Measurements from ENCODE around the gene HHIPL1.

HHIPL1 gene

DNA sequence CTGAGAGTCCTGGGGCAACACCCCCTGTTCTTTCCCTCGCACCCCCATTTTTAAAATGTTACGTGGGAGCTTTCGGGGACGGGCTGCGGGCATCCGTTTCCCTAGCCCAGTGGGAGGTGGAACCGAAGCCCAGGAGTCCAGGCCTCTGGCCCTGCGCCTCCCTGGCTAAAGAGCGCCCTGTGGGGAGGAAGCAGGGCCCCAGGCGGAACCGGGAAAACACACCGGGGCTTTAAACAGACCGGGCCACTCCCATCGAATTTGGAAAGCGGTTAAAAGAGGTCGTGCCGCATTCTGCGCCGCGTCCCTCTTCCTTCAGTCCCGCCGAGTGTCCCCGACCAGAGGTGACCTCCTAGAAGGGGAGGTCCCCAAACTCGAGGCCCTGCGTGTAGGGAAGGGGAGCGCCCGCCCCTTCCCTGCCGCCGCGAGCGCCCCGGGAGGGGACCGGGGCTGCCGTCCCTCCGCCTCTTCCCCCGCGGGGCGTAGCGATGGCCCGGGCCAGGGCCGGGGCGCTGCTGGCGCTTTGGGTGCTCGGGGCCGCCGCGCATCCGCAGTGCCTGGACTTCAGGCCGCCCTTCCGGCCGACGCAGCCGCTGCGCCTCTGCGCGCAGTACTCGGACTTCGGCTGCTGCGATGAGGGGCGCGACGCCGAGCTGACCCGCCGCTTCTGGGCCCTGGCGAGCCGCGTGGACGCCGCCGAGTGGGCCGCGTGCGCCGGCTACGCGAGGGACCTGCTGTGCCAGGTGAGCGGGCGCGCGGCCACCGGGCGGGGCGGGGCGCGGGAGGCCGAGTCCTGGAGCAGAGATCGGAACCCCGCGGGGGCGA, at the start of gene HHIPL1:
TSS of gene HHIPL1 (plus strand) at position 407 of the 822 bp plus-strand sequence. CDS start at position 486, 79 bp downstream.
- DNase-seq = no peak

GRCh38 chr14:99595524-99595923, 49.4 kb upstream of the HHIPL1 start:
- DNase-seq = no peak

GRCh38 chr14:99596071-99596627, 48.8 kb upstream of the HHIPL1 start:
- no peak for DNase-seq

DNA sequence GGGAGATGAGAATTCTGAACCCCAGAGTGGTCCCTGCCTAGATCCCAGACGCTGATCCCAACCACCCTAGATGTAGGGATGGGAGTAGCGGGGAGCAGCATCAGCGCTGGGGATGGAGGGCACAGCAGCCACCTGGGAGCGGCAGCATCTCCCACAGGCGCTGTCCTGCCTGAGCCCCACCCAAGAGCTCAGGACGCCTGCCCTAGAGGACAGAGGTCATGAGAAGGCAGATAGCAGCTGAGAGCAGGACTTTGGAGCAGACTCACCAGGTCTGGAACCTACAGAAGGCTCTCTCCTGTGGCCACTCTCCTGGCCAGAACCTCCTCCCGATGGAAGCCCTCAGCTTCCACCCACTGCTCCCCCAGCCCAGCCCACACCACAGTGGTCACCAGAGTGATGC, 48.2 kb upstream of the HHIPL1 start:
- DNase-seq = no peak

DNA sequence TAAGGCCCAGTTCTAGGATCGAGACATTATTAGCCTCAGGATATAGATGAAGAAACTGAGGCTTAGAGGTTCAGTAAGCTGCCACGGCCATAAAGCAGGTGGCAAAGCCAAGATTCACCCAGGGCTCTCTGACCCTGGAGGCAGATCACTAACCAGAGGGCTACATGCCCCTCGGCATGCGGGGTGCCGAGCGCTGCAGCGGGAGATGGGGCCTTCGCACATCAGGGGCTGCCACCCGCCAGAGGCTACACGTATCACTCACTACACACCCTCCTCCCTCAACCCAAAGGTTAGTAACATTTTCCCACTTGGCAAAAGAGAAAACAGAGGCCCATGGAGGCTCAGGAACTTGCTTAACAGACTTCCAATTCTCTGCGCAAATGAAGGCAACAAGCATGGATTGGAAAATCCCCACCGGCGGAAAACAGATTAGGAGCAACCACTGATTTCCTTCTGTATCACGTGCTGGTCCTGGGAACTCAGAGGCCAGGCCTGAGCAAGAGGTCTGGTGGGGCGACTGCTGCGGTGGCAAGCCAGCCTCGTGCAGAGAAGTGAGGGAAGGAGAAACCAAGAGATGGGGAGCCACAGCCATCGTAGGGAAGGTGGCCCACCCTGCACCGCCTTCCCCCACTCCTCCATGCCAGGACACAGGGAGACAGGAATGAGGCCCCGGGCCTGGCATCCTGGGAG, 46.9 kb upstream of the HHIPL1 start:
- no peak for DNase-seq

DNA sequence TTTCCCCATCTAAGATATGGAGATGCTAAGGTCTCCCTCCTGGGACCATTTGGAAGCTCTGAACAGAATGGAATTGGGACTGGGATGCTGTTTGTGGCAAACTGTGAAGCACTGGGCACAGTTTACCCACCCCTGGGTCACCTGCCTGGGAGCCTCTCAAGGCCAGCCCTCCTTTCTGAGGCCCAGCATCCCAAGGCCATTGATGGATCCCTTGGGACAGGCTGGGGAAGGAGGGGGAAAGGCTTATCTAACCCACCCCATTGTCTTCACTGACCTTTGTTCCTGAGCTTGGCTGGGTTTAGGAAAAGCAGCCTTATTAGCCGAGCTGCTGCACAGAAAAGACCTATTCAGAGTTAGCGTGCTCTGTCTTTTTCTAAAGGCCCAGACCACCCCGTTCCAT, 46.2 kb upstream of the HHIPL1 start:
- peak in 1 of 14 donors; percentile 31 for DNase-seq

DNA sequence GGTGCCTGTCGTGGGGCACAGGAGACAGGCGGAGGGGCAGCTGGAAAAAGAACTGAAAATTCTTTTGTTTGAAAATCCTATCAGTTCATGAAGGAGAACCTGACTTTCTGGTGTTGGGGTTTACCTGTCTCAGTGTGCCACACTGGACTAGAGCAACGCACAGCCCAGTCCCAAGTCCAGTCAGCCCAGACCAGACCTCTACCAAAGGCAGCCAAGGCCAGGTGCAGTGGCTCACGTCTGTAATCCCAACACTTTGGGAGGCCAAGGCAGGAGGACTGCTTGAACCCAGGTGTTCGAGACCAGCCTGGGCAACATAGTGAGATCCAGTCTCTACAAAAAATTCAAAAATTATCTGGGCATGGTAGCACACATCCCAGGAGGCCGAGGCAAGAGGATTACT, 45.5 kb upstream of the HHIPL1 start:
- no peak for DNase-seq

- DNase-seq = no peak
Measured at GRCh38 chr14:99600232-99600888, 44.6 kb upstream of the HHIPL1 start.

DNA sequence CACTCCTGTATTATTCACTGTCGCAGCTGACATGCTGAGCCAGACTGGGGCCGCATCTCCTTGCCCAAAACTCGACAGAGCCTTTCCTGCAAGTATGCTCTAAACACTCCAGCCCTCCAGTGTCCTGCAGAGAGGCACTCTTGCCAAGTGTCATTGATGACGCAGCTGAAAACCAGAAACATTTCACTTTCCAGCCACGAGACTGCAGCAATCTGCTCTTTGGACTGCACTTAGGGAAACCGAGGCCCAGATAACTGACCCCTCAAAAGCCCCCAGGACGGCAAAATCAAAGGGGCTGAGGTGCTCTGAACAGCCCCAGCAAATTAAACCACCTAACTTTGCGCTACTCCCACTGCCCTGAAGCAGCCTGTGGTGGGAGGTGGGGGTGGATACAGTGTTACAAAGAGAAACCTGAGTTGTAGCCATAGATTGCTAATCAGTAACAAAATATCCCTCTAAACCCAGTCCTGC, 43.5 kb upstream of the HHIPL1 start:
- DNase-seq = peak in 9 of 14 donors; percentile 17 to 71 (median 25)

DNA sequence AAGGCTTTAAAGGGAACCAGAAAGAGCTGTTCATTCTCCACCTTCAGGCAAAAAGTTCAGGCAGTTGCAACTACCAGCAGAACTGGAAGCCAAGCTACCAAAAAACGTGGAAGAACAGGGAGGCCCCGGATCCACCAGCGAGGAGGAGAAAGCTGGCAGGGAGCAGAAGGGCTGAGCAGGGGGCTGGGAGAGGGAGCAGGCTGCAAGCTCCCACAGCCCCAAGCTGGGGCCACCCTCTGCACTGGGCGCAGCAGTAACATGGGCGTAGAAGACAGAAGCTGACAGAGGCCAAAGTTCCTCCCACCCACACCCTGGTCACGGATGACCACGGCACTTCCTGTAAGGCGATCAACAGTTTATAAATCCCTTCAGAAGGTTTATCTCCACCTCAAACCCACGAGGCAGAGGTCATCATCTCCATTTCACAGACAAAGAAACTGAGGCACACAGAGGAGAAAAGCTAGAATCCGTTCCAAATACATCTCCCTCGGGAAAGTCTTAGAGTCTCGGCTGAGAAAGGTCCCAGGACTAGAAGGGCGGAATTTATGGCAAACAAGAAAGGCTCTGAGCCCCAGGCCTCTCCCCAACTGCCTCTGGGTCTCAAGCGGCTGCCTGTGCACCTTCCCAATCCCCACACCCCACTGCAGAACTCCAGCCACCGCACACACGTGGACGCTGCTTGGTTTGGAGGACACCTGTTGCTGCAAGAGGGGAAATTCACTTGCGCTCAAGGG, 42.7 kb upstream of the HHIPL1 start:
- DNase-seq = peak in 1 of 14 donors; percentile 42

DNA sequence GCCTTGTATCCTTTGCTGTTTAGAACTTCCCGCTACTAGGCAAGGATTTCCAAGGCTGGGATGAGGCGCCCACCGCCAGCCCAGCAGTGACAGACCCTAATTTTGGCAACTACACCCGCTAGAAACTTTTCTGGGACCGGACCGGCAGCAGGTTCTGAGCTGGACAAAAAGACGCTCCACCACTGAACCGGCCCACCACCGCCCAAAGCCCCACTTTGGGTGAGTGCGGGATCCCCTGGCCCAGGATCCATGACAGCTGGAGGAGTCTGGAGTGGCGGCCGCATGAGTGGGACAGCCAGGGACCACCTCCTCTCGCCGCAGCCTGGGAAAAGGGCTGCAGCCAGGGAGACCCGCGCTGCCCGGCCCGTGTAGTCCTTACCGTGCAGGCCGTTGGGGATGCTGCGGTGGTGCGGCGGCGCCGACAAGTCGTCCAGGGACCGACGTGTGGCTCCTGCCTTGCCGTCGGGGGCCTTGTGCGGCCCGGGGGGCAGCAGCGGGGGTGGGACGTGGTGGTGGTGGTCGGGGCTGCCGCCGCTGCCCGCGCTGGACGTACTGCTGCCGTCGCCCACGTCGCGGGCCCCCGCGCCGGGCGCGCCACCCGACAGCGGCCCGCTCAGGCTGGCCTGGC, 42.0 kb upstream of the HHIPL1 start:
- peak in 1 of 14 donors; percentile 21 for DNase-seq

DNA sequence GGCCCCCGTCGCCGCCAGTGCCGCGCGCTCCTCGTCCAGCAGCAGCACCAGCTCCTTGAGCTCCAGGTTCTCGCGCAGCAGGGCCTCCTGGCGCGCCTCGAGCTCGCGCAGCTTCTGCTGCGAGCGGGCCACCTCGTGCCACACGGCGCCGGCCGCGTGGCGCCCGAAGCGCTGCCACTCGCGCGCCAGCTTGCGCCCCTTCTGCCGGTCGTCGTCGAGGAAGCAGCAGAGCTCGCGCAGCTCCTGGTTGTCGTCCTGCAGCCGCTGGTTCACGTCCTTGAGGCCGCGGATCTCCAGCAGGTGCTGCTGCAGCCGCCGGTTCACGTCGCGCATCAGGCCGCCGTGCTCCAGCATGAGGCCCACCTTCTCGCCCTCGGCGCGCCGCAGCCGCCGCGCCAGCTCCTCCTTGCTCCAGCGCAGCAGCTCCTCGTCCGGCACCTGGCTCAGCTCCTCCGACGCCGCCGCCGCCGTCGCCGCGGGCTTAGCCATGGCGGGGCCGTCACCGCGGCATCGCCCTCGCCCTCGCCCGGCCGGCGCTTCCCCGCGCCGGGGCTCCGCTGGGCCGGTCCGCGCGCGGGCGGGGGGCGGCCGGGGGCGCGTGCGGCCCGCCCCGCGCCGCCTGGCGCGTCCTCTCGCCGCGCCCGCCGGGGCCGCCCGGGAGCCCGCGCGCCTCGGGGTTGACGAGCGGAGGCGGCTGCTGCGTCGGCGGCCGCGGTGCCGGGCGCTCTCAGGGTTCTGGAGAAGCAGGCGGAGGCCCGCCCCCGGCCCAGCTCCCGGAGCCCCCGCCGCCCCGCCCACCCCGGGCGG, 41.3 kb upstream of the HHIPL1 start, which contains the start of gene CCDC85C:
TSS of gene CCDC85C (minus strand) at position 737 of the 807 bp plus-strand sequence. CDS start at position 489, 248 bp downstream.
- peak in 3 of 14 donors; percentile 9 to 60 (median 38) for DNase-seq

DNA sequence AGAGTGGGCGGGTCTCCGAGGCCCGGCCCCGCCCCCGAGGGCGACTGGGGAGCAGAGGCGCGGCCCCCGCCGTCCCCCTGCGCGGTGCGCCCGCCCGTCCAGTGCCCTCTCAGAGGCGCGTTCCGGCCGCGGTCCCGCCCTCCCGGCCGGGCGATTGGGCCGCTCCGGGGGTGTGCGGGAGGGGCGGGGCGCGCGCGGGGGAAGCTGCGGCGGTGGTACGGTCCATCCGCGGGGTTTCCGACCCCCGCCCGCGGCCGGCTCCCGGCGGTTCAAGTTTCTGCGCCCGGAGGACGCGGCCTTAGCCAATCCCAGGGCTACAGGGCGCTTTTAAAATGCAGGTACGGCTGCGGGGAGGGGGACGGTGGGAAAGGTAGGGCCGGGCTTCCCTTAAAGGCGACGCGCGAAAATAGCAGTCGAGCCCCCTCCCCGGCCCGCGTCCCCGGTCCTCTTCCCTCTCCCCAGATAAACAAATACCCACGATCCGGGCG, 40.6 kb upstream of the HHIPL1 start:
- peak; percentile 46 to 96 (median 86) for DNase-seq

- DNase-seq = peak in 1 of 14 donors; percentile 49
Measured at GRCh38 chr14:99604766-99605298, 40.1 kb upstream of the HHIPL1 start.

- peak in 8 of 14 donors; percentile 27 to 74 (median 42) for DNase-seq
Measured at GRCh38 chr14:99605299-99605961, 39.5 kb upstream of the HHIPL1 start.

DNA sequence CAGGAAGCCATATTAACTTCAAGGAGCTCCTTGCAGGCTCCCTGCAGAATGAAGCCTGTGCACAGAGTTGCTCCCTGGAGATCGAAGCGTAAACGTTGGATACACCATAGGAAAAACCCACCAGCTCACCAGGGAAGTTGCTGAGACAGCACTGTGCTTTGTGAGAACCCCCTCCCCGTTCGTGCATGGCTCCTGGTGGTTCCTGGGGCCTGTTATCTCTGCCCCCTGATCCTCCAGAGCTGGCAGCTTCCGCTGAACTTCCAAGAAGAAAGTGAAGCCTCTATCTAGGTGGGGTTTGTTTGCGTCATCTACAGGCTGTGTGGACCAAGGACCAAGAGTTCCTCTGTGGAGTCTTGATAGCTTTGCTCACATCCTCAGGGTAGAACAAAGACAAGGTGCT, 38.6 kb upstream of the HHIPL1 start:
- no peak for DNase-seq

DNA sequence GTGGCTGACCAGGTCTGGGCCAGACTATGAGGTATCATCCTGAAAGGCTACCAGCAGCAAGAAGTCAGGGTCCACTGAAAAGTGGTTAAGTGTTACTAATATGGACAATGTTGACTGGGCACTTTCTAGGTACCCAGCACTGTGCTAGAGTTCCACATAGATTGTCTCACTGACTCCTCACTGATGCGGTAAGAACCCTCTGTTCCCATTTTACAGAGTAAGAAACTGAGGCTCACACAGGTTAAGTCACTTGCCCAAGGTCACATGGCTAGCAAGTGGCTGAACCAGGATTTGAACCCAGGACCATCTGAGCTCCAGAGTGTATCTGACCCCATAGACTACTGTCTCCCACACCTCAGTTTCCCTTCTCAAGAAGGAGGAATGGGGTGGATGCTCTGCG, 36.3 kb upstream of the HHIPL1 start:
- DNase-seq = no peak

DNA sequence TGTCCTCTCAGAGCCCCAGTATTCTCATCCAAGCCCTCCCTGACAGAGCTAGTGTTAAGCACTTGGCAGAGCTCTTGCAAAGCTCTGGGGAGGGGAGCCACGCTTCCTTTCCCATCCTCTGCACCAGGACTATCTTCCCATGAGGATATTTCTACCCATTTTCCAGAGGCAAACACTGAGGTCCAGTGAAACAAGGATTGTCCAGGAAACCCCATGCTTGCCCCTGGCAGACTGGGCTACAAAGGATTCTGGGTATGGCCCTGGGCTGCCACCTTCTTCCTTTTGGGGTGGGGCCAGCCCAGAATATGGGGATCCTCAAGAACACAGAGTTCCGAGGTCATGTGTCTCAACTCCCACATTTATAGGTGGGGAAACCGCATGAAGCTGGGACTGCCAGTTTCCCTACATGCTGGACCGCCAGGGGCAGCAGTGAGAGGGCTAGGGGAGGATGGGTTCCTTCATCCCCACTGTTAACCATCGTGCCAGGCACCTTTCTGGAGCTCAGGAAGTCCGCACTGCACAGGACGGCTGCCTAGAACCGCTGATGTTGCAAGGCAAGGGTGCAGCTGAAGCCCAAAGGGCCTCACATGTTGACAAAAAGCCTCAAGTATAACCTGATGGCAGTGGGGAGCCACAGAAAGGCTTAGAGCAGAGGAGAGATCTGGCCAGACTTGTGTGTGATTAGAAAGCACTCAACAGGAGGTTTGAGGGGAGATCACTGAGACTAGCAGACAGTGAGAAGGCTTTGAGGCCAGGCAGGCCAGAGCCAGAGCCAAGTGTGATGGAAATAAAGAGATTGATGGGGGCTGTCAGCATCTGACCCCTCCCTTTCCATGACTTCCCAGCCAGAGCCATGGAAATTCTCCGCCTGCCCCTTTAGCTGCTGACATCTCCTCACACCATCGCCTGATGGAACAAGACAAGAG, 35.4 kb upstream of the HHIPL1 start:
- DNase-seq = no peak
